ENCODE data around the gene NCAM1. TPM values are rescaled to one million over a fixed set of nuclear protein-coding genes. Genes with fewer than 3 reads are reported as not detected.

NCAM1 gene
- total RNA-seq, 4 donors from 2014 or later: 56.3 to 193 (median 70.2) TPM

- Histone ChIP-seq H3K36me3 (no peaks in the 10 kb centered on the region), H3K27me3 (no peaks in the 10 kb centered on the region), H3K4me3 (no peak overlapping the region), H3K27ac (no peak overlapping the region), H3K4me1 (peaks cover 0 to 22% (median 2%) of the 10 kb centered on the region in 3 donors), H3K9me3 (no peaks in the 10 kb centered on the region)
- TF ChIP-seq POLR2AphosphoS5 (IDR thresholded peaks at IDR 0.05) (no peak), POLR2A (IDR thresholded peaks at IDR 0.05) (no peak), EP300 (IDR thresholded peaks at IDR 0.05) (no peak), CTCF (IDR thresholded peaks at IDR 0.05) (no peak)
- 13 to 28% methylated on average over 1 of the region's 1 CpG for WGBS, 2 donors (ENCODE audit: low coverage in 1 of 2)
- ATAC-seq: no peak
Observed at GRCh38 chr11:113075586-113076095, 114.4 kb downstream of the NCAM1 start.

GRCh38 chr11:113077379-113077778 is 116.2 kb downstream of the NCAM1 start:
- H3K4me1 ChIP-seq: peaks cover 0 to 21% (median 2%) of the 10 kb centered on the region in 3 donors
- ATAC-seq: no peak
- no peak for TF ChIP-seq POLR2A (IDR thresholded peaks at IDR 0.05)
- no peak for TF ChIP-seq EP300 (IDR thresholded peaks at IDR 0.05)
- TF ChIP-seq POLR2AphosphoS5 (IDR thresholded peaks at IDR 0.05): no peak
- TF ChIP-seq CTCF (IDR thresholded peaks at IDR 0.05): no peak
- WGBS, 2 donors (ENCODE audit: low coverage in 1 of 2): 79 to 83% methylated on average over 4 to 5 of the region's 6 CpGs
- no peaks in the 10 kb centered on the region for H3K36me3 ChIP-seq
- H3K9me3 ChIP-seq: no peaks in the 10 kb centered on the region
- H3K27ac ChIP-seq: no peak overlapping the region
- H3K4me3 ChIP-seq: no peak overlapping the region
- no peaks in the 10 kb centered on the region for H3K27me3 ChIP-seq

DNA sequence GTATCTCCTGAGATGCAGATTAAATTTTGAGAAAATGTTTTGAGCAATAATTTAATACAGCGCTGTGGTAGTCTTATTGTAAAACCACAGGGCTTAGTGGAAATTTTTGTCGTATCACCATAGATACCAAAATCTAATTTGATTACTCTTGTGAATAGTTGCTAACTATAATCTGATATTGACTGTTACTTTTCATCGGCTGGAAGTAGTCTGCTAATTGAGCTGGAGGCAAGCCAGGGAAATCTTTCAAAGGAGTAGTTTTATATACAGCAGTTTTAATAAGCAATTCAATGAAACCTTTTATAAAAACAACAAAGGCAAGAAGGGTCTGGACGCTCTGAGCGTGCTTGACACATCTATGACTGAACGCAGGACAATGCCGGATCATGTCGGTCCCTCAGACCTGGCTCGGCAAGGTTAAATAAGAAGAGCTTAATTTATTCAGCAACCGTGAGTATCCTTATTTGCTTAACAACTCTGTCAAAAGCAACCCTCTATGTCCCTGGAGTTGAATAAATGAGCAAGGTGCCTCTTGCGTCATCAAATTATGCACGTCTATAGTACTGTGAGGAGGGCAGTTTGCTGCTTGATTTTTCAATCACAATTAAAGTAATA is 121.2 kb downstream of the NCAM1 start:
- no peaks in the 10 kb centered on the region for H3K27me3 ChIP-seq
- H3K36me3 ChIP-seq: no peaks in the 10 kb centered on the region
- no peak overlapping the region for H3K27ac ChIP-seq
- no peak for ATAC-seq
- H3K9me3 ChIP-seq: no peaks in the 10 kb centered on the region
- 61 to 73% methylated on average over 11 to 12 of the region's 12 CpGs for WGBS, 2 donors (ENCODE audit: low coverage in 1 of 2)
- H3K4me1 ChIP-seq: no peaks in the 10 kb centered on the region
- no peak overlapping the region for H3K4me3 ChIP-seq
- TF ChIP-seq POLR2AphosphoS5 (IDR thresholded peaks at IDR 0.05) (no peak), EP300 (IDR thresholded peaks at IDR 0.05) (no peak), POLR2A (IDR thresholded peaks at IDR 0.05) (no peak), CTCF (IDR thresholded peaks at IDR 0.05) (no peak)

DNA sequence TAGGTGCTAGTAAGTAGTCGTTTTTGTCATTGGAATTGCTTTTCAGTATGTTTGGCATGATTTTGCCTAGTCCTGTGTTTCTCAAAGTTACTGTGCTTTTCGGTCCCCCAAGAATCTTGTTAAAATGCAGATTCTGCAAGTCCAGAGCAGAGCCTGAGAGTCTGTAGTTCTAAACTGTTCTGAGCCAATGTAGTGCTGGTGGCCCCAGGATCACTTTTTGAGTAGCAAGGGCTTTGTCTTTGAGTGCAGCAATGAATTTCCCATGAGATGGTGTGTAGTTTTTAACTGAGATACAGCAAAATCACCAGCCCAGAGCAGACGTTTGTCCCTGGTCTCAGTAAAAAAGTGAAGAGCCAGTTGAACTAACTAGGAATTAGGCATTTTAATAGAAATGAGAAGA is 122.4 kb downstream of the NCAM1 start:
- H3K36me3 ChIP-seq: no peaks in the 10 kb centered on the region
- H3K9me3 ChIP-seq: no peaks in the 10 kb centered on the region
- H3K4me1 ChIP-seq: no peaks in the 10 kb centered on the region
- 69 to 83% methylated on average over 3 of the region's 3 CpGs for WGBS, 2 donors (ENCODE audit: low coverage in 1 of 2)
- H3K4me3 ChIP-seq: no peak overlapping the region
- no peak for ATAC-seq
- TF ChIP-seq POLR2AphosphoS5 (IDR thresholded peaks at IDR 0.05): no peak
- TF ChIP-seq EP300 (IDR thresholded peaks at IDR 0.05): no peak
- no peak for TF ChIP-seq POLR2A (IDR thresholded peaks at IDR 0.05)
- no peak for TF ChIP-seq CTCF (IDR thresholded peaks at IDR 0.05)
- no peaks in the 10 kb centered on the region for H3K27me3 ChIP-seq
- H3K27ac ChIP-seq: no peak overlapping the region

GRCh38 chr11:113084297-113084696 is 123.1 kb downstream of the NCAM1 start:
- H3K27me3 ChIP-seq: no peaks in the 10 kb centered on the region
- TF ChIP-seq POLR2AphosphoS5 (IDR thresholded peaks at IDR 0.05) (no peak), EP300 (IDR thresholded peaks at IDR 0.05) (no peak), CTCF (IDR thresholded peaks at IDR 0.05) (no peak), POLR2A (IDR thresholded peaks at IDR 0.05) (no peak)
- no peaks in the 10 kb centered on the region for H3K36me3 ChIP-seq
- 92 to 100% methylated on average over 3 to 4 of the region's 4 CpGs for WGBS, 2 donors (ENCODE audit: low coverage in 1 of 2)
- H3K27ac ChIP-seq: no peak overlapping the region
- no peak overlapping the region for H3K4me3 ChIP-seq
- H3K4me1 ChIP-seq: no peaks in the 10 kb centered on the region
- H3K9me3 ChIP-seq: no peaks in the 10 kb centered on the region
- no peak for ATAC-seq
